ENCODE data around the gene FAM162B.
A peak's percentile ranks its signal among the peaks of the same experiment; 100 is the strongest.

FAM162B gene

GRCh38 chr6:116766506-116767176, 1.1 kb upstream of the FAM162B start:
- TF ChIP-seq CTCF (IDR thresholded peaks at IDR 0.05): no peak
- peaks cover 0 to 15% (median 11%) of the 10 kb centered on the region in 4 donors for H3K4me1 ChIP-seq
- H3K4me3 ChIP-seq: no peak overlapping the region
- intact Hi-C loops (cut with DNase I; ENCODE audit: low total_unique reads): no loop called here
- no peak overlapping the region for H3K27ac ChIP-seq
- no peaks in the 10 kb centered on the region for H3K36me3 ChIP-seq
- no peak for DNase-seq
- H3K27me3 ChIP-seq: peaks cover 0 to 26% of the 10 kb centered on the region in 2 donors
- no peaks in the 10 kb centered on the region for H3K9me3 ChIP-seq

- intact Hi-C loops (cut with DNase I; ENCODE audit: low total_unique reads): no loop called here
- Histone ChIP-seq H3K4me1 (peaks cover 0 to 15% (median 11%) of the 10 kb centered on the region in 4 donors), H3K27me3 (peaks cover 0 to 26% of the 10 kb centered on the region in 2 donors), H3K9me3 (no peaks in the 10 kb centered on the region), H3K4me3 (peak overlapping the region; percentile 41 to 53), H3K27ac (no peak overlapping the region), H3K36me3 (no peaks in the 10 kb centered on the region)
- no peak for DNase-seq
- TF ChIP-seq CTCF (IDR thresholded peaks at IDR 0.05): no peak
Observed at GRCh38 chr6:116764629-116764960, 924 bp downstream of the FAM162B start.

GRCh38 chr6:116763906-116764628, 1.5 kb downstream of the FAM162B start:
- peaks cover 0 to 26% of the 10 kb centered on the region in 2 donors for H3K27me3 ChIP-seq
- H3K36me3 ChIP-seq: no peaks in the 10 kb centered on the region
- peaks cover 0 to 15% (median 11%) of the 10 kb centered on the region in 4 donors for H3K4me1 ChIP-seq
- H3K4me3 ChIP-seq: peak overlapping the region in 1 of 2 donors; percentile 53
- H3K9me3 ChIP-seq: no peaks in the 10 kb centered on the region
- DNase-seq: no peak
- no peak for TF ChIP-seq CTCF (IDR thresholded peaks at IDR 0.05)
- no peak overlapping the region for H3K27ac ChIP-seq
- intact Hi-C loops (cut with DNase I; ENCODE audit: low total_unique reads): no loop called here

GRCh38 chr6:116763048-116763447, 2.5 kb downstream of the FAM162B start:
- DNase-seq: no peak
- TF ChIP-seq CTCF (IDR thresholded peaks at IDR 0.05): no peak
- Histone ChIP-seq H3K4me3 (no peak overlapping the region), H3K4me1 (peaks cover 0 to 15% (median 11%) of the 10 kb centered on the region in 4 donors), H3K27ac (no peak overlapping the region), H3K27me3 (peaks cover 0 to 26% of the 10 kb centered on the region in 2 donors), H3K36me3 (no peaks in the 10 kb centered on the region), H3K9me3 (no peaks in the 10 kb centered on the region)
- intact Hi-C loops (cut with DNase I; ENCODE audit: low total_unique reads): no loop called here

- intact Hi-C loops (cut with DNase I; ENCODE audit: low total_unique reads): no loop called here
- Histone ChIP-seq H3K36me3 (no peaks in the 10 kb centered on the region), H3K4me1 (peaks cover 0 to 15% (median 11%) of the 10 kb centered on the region in 4 donors), H3K9me3 (no peaks in the 10 kb centered on the region), H3K27me3 (peaks cover 0 to 26% of the 10 kb centered on the region in 2 donors), H3K4me3 (no peak overlapping the region), H3K27ac (no peak overlapping the region)
- no peak for DNase-seq
- TF ChIP-seq CTCF (IDR thresholded peaks at IDR 0.05): no peak
Observed at GRCh38 chr6:116762235-116762634, 3.3 kb downstream of the FAM162B start.

All from tibial artery (tissue), 4 donors.